Vagina (tissue), 2 donors: ENCODE results near the gene SCAF1.

Experiments
- CTCF ChIP-seq, 3 experiments: fragments of 450-650 bp in 2 of 3; fragments of 200-600 bp in 1 of 3; sonication (generic) in 1 of 3; IDR thresholded peaks; one replicate each; pipeline ENCODE4 v1.5.1; 2017 to 2019; ENCODE audit warnings: antibody characterized with exemption in 3 of 3, mild to moderate bottlenecking in 2 of 3, moderate library complexity in 2 of 3
- POLR2A ChIP-seq, 2 donors: fragments of 450-650 bp; IDR thresholded peaks; one replicate each; pipeline ENCODE4 v1.6.1; 2017; ENCODE audit warnings: antibody characterized with exemption in 2 of 2, mild to moderate bottlenecking in 2 of 2, moderate library complexity in 2 of 2
- POLR2AphosphoS5 ChIP-seq, 2 donors: sonication (generic); formaldehyde crosslinking; IDR thresholded peaks; one replicate each; pipeline ENCODE4 v1.9.0; 2017; ENCODE audit warnings: antibody characterized with exemption in 2 of 2, mild to moderate bottlenecking in 2 of 2, low read depth in 1 of 2; ENCODE audit not compliant: insufficient read depth in 1 of 2

- TF ChIP-seq POLR2AphosphoS5 (IDR thresholded peaks at IDR 0.05; ENCODE audit: insufficient read depth in 1 of 2, low read depth in 1 of 2) (no peak), CTCF (IDR thresholded peaks at IDR 0.05) (no peak), POLR2A (IDR thresholded peaks at IDR 0.05) (no peak)
Observed at GRCh38 chr19:49635530-49636232, 6.3 kb upstream of the SCAF1 start.
